Sigmoid colon (tissue), 4 donors: Measurements from ENCODE around the gene CAPSL.

Experiments used
- CTCF ChIP-seq, 4 experiments: fragments of 450-650 bp in 3 of 4; fragments of 200-600 bp in 1 of 4; IDR thresholded peaks; one replicate each; pipeline ENCODE4 v1.5.1; 2016 to 2019; ENCODE audit warnings: antibody characterized with exemption in 4 of 4, mild to moderate bottlenecking in 3 of 4, moderate library complexity in 2 of 4
- EP300 ChIP-seq, 4 donors: sonication (generic); formaldehyde crosslinking; IDR thresholded peaks; one replicate each; pipeline ENCODE4 v1.6.1; 2017; ENCODE audit warnings: antibody characterized with exemption in 4 of 4
- POLR2A ChIP-seq, 2 donors: fragments of 450-650 bp; IDR thresholded peaks; one replicate each; pipeline ENCODE4 v1.6.1; 2016; ENCODE audit warnings: antibody characterized with exemption in 2 of 2, mild to moderate bottlenecking in 2 of 2, moderate library complexity in 2 of 2
- POLR2AphosphoS5 ChIP-seq, 4 donors: sonication (generic); formaldehyde crosslinking; IDR thresholded peaks; one replicate each; pipeline ENCODE4 v1.6.1; 2017; ENCODE audit warnings: antibody characterized with exemption in 4 of 4

- TF ChIP-seq CTCF (IDR thresholded peaks at IDR 0.05) (no peak), POLR2A (IDR thresholded peaks at IDR 0.05) (no peak), POLR2AphosphoS5 (IDR thresholded peaks at IDR 0.05) (no peak), EP300 (IDR thresholded peaks at IDR 0.05) (no peak)
Observed at GRCh38 chr5:35884773-35885172, 53.6 kb downstream of the CAPSL start.
